CD4-positive, alpha-beta T cell treated with Interleukin-4 for 4 hours (primary cell): ENCODE measurements around the gene SKIC2.
A peak's percentile ranks its signal among the peaks of the same experiment; 100 is the strongest.

Experiments used
- DNase-seq: peaks from one replicate; pipeline ENCODE4 v3.0.0-alpha.2; 2020

The SKIC2 gene

DNA sequence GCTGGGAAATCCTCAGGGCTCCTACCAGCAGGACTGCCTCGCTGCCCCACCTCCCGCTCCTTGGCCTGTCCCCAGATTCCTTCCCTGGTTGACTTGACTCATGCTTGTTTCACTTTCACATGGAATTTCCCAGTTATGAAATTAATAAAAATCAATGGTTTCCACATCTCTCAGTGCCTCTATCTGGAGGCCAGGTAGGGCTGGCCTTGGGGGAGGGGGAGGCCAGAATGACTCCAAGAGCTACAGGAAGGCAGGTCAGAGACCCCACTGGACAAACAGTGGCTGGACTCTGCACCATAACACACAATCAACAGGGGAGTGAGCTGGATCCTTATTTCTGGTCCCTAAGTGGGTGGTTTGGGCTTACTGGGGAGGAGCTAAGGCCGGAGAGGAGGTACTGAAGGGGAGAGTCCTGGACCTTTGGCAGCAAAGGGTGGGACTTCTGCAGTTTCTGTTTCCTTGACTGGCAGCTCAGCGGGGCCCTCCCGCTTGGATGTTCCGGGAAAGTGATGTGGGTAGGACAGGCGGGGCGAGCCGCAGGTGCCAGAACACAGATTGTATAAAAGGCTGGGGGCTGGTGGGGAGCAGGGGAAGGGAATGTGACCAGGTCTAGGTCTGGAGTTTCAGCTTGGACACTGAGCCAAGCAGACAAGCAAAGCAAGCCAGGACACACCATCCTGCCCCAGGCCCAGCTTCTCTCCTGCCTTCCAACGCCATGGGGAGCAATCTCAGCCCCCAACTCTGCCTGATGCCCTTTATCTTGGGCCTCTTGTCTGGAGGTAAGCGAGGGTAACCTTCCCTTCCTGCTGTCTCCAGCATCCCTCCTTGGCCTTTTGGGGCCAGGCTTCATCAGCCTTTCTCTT lies 13.2 kb upstream of the SKIC2 start, which contains the start of gene CFB:
TSS of gene CFB (plus strand) at position 589 of the 863 bp plus-strand sequence. CDS start at position 716, 127 bp downstream.
- no peak for DNase-seq

DNA sequence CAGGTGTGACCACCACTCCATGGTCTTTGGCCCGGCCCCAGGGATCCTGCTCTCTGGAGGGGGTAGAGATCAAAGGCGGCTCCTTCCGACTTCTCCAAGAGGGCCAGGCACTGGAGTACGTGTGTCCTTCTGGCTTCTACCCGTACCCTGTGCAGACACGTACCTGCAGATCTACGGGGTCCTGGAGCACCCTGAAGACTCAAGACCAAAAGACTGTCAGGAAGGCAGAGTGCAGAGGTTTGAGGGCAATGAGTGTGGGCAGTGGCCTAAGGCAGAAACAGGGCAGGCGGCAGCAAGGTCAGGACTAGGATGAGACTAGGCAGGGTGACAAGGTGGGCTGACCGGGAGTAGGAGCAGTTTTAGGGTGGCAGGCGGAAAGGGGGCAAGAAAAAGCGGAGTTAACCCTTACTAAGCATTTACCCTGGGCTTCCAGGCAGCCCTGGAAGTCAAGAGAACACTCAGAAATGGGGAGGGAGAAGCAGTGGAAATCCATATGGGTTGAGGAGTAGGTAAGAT lies 12.5 kb upstream of the SKIC2 start:
- no peak for DNase-seq

DNA sequence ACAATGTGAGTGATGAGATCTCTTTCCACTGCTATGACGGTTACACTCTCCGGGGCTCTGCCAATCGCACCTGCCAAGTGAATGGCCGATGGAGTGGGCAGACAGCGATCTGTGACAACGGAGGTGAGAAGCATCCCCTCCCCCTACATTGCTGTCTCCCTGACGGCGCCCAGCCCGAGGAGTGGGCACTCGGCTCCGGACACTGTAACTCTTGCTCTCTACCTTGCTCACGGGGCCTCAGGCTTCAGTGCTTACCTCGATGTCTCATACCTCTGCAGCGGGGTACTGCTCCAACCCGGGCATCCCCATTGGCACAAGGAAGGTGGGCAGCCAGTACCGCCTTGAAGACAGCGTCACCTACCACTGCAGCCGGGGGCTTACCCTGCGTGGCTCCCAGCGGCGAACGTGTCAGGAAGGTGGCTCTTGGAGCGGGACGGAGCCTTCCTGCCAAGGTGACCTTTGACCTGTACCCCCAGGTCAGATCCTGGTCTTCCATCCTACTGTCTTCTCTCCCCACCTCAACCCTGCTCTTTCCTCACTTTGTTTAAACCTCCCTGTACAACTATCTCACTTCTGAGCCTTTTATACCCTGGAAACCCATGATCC lies 11.8 kb upstream of the SKIC2 start:
- DNase-seq: no peak

DNA sequence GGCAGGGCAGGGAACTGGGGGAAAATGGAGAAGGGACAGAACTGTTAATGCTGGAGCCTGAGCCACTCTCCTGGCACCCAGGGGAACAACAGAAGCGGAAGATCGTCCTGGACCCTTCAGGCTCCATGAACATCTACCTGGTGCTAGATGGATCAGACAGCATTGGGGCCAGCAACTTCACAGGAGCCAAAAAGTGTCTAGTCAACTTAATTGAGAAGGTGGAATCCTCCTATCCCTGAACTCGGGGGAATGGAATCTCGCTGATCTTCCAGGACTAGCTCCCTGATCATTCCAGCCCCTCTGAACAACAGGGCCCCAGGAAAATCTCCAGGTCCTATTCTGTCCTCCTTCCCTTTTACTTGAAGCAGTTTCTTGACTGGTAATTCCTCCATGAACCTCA lies 11.1 kb upstream of the SKIC2 start:
- no peak for DNase-seq

DNA sequence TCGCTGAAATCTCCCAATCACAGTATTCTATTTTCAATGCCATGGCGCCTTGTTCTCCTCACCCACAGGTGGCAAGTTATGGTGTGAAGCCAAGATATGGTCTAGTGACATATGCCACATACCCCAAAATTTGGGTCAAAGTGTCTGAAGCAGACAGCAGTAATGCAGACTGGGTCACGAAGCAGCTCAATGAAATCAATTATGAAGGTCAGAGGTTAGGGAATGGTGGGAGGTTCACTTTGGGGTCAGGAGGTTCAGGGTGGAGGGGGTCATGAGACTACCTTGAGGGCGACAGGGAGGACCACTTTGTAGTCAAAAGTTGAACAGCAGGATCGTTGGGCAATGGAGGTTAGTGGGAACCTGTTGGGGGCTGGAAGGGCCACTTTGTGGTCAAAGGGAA lies 10.7 kb upstream of the SKIC2 start:
- no peak for DNase-seq

DNA sequence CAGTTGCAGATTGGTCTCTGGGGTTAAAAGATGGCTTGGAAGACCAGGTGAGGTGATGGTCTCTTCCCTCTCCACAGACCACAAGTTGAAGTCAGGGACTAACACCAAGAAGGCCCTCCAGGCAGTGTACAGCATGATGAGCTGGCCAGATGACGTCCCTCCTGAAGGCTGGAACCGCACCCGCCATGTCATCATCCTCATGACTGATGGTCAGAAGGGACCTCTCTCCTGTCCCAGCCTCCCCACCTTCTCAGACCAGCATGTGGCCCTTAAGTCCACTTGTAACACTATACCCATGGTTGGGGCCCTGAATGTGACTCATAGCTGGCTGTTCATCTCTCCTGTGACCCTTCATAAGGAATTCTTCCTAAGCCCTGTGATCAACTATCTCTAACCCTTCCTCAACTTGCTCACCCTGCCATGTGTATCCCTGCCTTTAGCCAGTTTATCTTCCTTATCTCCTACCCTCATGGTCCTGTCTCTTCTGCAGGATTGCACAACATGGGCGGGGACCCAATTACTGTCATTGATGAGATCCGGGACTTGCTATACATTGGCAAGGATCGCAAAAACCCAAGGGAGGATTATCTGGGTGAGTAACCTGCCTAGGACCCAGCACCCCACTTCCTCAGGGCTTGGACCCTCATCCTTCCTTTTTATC lies 10.1 kb upstream of the SKIC2 start:
- DNase-seq: no peak

DNA sequence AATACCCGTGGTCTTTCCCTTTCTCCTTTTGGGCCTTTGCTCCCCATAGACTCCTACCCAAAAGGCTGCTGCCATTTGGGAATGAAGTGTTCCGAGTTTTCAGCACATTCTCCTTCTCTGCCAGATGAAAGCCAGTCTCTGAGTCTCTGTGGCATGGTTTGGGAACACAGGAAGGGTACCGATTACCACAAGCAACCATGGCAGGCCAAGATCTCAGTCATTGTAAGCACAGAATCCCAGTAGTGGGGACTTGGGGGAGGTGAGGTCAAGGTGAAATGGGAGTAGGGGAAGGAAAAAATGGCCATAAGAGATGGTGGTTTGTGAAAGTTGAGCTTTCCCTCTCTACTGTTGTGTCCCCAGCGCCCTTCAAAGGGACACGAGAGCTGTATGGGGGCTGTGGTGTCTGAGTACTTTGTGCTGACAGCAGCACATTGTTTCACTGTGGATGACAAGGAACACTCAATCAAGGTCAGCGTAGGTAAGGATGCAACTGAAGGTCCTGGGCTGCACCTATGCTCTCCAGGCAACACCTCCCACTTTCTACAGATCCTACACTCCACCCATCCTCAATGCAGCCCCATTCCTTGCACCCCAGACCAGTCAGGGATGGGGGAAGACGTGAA lies 8.9 kb upstream of the SKIC2 start:
- no peak for DNase-seq

DNA sequence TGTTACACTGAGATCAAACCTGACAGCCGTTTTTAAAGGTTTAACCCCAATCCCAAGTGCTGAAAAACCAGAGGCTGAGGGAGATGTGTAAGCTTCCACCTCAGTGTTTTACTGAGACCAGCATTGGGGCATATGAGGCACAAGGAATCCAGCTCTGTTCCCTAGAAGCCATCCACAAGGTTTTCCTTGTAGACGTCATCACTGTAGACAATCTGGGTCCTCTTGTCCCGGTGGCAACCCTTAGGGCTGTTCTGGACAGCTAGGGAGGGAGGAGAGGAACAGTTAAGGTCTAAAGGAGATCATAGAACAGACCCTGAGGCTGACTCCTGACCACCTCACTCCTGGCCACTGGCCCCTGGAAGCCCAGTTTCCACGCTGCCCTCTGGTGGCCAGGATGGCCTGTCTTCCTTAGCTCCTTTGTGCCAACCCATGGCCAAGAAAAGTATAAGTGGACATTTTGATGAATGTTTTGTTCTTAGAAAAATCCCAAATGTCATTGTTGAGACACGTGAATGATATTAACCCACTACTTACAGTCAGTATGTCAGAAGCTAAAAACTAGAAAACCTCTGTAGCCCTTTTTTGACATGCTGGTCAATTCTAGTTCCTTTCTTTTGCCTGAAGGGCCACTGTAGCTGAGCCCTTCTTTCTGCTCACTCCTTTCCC lies 6.7 kb upstream of the SKIC2 start:
- DNase-seq: peak; percentile 13

DNA sequence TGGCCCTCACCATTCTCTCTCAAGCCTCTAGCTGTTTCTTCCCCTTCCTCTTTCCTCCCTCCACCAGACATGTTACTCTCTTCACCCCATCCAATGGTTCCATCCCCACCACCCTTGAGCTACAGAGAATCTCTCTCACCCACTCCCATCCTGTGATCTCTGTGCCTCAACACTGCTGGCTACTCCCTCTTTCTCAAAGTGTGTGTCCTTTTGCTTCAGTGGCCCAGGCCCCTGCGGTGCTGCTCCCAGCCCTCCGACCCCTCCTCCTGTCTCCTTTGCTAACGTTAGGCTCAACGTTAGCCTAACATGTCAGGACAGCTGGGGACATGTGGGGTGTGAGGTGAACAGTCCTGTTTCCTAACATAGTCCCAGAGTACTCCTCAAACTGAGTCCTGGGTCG lies 6.1 kb upstream of the SKIC2 start:
- DNase-seq: no peak

DNA sequence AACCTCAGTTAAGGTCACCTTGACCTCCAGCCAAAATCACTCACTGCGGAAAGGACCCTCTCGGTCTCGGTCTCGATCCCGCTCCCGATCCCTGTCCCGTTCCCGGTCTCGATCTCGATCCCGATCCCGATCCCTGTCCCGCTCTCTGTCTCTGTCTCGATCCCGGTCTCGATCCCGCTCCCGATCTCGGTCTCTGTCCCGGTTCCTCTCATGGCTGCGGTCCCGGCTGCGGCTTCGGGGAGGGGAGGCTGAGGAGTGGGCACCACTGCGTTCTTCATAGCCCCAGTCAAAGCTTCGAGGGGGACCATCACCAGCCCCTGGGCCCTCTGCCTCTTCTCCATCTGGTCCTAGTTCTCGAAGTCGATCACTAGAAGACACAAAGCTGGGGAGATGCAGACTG lies 4.5 kb upstream of the SKIC2 start:
- DNase-seq: no peak

DNA sequence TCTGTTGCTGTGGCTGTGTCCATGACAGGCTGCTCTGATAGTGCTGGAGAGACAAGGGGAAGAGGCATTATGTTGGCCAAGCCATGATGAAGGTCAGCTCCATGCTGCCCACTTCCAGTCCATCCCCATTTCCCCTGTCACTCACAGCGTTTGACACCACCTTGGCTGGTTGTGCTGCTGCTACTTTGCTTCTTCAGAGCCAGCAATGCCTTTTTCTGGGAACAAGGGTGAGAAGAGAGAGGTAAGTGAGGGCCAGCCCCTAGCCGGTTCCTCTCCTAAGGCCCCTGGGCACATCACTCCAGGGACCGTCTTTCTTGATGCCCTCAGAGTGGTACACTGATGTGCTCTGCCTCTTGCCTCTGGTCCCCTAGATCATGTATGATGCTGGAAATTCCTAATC lies 2.2 kb upstream of the SKIC2 start:
- DNase-seq: no peak

DNA sequence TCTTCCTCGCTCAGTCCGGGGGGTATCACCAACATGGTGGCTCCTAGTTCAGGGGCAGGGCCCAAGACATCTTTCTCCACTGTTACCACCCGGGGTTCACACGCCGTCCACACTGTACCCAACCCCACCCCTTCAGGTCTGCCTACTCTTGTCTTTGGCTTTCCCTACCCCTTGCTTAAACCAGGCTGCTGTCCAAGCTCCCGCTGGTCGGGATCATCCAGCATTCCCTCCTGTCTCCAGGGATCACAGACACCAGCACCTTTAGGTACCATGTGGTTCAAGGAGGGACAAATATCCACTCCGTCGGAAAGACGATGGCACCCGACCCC lies 599 bp upstream of the SKIC2 start:
- DNase-seq: no peak

DNA sequence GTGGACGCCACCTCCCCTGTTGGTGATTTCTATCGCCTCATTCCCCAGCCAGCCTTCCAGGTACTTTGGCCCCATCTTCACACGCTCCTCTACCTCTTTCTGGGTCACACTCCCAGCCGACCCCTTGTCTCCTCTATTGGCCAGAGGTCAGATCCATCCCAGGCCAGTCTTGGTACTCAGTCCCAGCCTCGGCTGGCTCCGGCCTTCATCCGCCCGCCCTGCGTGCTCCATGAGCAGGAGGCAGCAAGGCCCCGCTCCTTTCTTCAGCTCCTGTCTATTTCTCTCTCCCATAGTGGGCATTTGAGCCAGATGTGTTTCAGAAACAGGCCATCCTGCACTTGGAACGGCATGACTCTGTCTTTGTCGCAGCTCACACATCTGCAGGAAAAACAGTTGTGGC lies 2.6 kb downstream of the SKIC2 start:
- DNase-seq: no peak

DNA sequence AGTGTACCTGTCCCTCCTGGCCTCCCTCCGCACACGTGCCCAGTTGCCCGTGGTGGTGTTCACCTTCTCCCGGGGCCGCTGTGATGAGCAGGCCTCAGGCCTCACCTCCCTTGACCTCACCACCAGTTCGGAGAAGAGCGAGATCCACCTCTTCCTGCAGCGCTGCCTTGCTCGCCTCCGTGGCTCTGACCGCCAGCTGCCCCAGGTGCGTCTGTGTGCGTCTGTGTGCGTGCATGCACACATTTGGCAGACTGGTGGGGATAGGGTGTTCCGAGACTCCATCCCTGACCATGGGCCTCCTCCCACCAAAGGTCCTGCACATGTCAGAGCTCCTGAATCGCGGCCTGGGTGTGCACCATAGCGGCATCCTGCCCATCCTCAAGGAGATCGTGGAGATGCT lies 4.9 kb downstream of the SKIC2 start:
- DNase-seq: no peak

DNA sequence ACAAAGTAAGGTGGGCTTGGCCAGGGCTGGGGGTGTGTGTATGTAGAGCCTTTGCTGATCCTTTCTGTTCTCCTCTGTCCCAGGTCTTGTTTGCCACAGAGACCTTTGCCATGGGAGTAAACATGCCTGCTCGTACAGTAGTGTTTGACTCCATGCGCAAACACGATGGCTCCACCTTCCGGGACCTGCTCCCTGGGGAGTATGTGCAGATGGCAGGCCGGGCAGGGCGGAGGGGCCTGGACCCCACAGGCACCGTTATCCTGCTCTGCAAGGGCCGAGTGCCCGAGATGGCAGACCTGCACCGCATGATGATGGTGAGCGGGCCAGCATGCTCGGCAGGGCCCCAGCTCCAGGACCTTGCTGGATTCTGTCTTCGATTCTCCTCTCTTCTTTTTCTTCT lies 6.7 kb downstream of the SKIC2 start:
- DNase-seq: no peak

DNA sequence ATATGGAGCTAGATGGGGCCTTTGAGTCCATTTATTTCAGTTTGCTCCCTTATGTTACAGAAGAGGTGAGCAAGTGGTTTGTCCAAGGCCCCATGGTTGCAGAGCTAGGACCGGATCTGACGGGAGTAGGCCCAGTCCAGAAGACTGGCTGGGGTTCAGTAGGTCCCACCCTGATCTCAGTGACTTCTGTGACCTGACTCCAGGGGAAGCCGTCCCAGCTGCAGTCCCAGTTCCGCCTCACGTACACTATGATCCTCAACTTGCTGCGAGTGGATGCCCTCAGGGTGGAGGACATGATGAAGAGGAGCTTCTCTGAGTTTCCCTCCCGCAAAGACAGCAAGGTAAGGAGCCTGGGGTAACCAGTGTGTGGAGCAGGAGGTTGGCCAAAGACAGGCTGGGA lies 7.5 kb downstream of the SKIC2 start:
- no peak for DNase-seq

DNA sequence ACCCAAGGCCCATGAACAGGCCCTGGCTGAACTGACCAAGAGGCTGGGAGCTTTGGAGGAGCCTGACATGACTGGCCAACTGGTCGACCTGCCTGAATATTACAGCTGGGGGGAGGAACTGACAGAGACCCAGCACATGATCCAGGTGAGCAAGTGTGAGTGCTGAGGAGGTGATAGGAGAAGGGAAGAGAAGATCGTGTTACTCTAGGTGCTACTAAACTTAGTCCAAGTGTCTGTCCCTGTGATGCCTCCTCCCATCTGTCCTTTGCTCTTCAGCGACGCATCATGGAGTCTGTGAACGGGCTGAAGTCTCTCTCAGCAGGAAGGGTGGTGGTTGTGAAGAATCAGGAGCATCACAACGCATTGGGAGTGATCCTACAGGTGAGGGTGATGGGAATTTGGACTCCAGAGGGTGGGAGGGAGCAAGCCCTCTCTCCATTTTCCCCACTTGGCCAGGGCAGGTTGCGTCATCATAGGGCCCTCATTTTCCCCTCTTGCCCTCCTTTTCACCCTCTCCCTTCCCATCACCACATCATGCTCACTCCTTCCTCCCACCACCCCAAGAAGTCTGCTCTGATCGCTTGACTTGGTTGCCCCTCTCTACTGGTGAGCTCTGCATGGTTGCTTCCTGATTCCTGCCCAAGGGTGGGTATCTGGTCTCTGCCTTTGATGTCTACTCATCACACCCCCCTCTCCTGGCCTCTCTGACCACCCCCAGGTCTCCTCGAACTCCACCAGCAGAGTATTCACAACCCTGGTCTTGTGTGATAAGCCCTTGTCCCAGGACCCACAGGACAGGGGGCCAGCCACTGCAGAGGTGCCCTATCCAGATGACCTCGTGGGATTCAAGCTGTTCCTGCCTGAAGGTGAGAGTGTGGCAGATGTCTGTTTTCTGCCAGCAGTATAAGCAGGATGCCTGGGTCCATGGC lies 8.3 kb downstream of the SKIC2 start:
- no peak for DNase-seq

DNA sequence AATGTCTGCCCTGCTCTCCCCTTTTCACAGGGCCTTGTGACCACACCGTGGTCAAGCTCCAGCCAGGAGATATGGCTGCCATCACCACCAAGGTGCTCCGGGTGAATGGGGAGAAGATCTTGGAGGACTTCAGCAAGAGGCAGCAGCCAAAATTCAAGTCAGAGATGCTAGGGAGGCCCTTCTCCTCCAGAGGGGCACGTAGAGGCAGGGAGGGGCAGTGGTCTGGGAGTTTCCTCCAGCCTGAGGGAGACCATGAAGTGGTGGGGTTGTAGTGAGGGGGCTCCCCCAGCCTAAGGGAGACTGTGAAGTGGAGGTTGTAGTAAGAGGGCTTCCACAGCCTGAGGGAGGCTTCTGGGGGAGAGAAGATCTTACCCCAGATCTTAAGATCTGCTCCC lies 8.9 kb downstream of the SKIC2 start:
- no peak for DNase-seq

DNA sequence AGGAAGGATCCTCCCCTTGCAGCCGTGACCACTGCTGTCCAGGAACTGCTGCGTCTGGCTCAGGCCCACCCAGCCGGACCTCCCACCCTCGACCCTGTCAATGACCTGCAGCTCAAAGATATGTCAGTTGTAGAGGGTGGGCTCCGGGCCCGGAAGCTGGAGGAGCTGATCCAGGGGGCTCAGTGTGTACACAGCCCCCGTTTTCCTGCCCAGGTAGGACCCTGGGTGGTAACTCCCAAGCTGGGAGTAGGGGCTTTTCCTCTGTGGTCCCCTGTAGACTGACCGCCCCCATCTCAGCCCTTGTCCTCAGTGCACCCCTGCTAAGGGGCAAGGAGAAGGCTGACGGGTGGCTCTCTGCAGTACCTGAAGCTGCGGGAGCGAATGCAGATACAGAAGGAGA lies 9.4 kb downstream of the SKIC2 start:
- DNase-seq: no peak

DNA sequence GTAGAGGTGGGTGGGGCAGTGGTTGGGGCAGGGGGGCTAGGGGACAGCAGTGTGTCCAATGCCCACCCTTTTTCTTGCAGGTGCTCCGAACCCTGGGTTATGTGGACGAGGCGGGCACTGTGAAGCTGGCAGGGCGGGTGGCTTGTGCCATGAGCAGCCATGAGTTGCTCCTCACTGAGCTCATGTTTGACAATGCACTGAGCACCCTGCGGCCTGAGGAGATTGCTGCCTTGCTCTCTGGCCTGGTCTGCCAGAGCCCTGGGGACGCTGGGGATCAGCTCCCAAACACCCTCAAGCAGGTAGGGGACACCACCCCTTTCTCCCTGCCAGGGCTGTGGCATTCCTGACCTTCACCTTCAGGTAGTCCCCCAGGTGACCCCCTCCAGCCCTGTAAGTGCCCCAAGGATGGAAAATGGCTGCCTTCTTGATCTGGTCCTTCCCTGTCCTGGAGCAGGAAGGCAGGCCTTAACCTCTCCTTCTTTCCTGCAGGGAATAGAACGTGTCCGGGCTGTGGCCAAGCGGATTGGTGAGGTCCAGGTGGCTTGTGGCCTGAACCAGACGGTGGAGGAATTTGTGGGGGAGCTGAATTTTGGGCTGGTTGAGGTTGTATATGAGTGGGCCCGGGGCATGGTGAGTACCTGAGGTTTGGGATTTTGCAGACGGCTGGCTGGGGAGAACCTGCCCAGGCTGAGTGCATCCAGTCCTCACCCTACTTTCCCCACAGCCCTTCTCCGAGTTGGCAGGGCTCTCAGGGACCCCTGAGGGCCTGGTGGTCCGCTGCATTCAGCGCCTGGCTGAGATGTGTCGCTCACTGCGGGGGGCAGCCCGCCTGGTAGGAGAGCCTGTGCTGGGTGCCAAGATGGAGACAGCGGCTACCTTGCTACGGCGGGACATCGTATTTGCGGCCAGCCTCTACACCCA lies 10.1 kb downstream of the SKIC2 start:
- DNase-seq: no peak
